Cardiac fibroblast (primary cell): ENCODE data around the gene CZIB.
"Not testable (repeated sequence)": the region's sequence is repeated elsewhere in the genome, so short reads cannot be mapped to it uniquely, and the experiment has no call there.

ENCODE experiments used
- DNase-seq, 2 donors: peaks; one replicate each; pipeline versions ENCODE4 v3.0.0 to v3.0.0-alpha.2; 2010; ENCODE audit warnings: low read depth in 2 of 2
- H3K4me3 ChIP-seq, 2 donors: replicated peaks in 1 of 2; 1 replicate in 1 of 2; 2 replicates in 1 of 2; pipeline ENCODE4 v1.5.1; 2011; ENCODE audit warnings: low read depth in 2 of 2, low read length in 2 of 2, mild to moderate bottlenecking in 2 of 2, moderate library complexity in 1 of 2
- CTCF ChIP-seq: IDR thresholded peaks from one replicate; pipeline ENCODE4 v1.5.1; 2011; ENCODE audit warnings: low read depth, mild to moderate bottlenecking, low read length, inconsistent platforms

CZIB gene

DNA sequence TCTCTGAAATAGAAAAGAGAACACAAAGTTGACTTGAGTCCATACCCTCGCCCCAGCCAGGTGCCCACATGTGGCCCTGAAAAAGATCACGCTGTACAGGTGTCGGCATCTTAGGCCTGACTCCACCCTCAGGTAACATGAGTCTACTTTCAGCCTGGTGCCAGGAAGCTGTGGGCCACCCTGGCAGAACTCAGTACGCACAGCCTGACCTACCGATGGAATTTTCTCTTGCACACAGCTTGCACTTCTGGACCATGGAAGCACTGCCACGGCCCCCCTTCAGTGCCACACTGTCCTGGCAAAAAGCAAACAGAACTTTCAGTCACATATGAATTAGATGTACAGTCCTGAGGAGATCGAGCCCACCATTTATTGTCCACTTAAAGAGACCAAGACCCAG, 2.2 kb downstream of the CZIB start:
- DNase-seq, result no peak

GRCh38 chr1:53214376-53214940, 6.0 kb downstream of the CZIB start:
- no peak for TF ChIP-seq CTCF
- no peak overlapping the region for H3K4me3 ChIP-seq
- no peak for DNase-seq

More for the DNA sequence above, 2.2 kb downstream of the CZIB start:
- TF ChIP-seq CTCF, result no peak
- H3K4me3 ChIP-seq, result no peak overlapping the region

GRCh38 chr1:53210954-53211353, 9.5 kb downstream of the CZIB start:
- H3K4me3 ChIP-seq, result no peak overlapping the region
- no peak for TF ChIP-seq CTCF
- DNase-seq, result no peak

DNA sequence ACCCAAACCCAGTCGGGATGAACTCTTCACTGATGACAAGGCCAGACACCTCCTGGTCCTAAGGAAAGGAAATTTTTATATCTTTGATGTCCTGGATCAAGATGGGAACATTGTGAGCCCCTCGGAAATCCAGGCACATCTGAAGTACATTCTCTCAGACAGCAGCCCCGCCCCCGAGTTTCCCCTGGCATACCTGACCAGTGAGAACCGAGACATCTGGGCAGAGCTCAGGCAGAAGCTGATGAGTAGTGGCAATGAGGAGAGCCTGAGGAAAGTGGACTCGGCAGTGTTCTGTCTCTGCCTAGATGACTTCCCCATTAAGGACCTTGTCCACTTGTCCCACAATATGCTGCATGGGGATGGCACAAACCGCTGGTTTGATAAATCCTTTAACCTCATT, 10.1 kb downstream of the CZIB start:
- no peak overlapping the region for H3K4me3 ChIP-seq
- no peak for DNase-seq
- no peak for TF ChIP-seq CTCF

DNA sequence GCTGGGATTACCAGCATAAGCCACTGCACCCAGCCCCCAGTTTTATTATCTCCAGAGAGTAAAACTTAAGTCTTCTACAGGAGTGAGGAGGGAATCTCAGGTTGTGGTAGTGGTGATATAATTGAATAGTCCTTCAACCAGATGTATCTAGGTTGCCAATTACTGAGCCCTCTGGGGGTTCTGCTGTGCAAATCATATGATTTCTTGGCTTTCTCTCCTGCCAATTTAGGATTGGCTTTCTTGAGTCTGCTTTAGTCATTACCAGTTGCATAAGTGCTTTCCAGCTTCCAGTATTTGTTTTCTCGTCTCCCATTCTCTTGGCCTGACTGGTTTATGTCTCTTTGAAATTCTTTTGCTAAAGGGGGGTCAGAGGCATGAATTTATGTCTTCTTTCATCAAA, 12.7 kb downstream of the CZIB start:
- no peak for TF ChIP-seq CTCF

GRCh38 chr1:53206735-53207379, 13.6 kb downstream of the CZIB start:
- no peak overlapping the region for H3K4me3 ChIP-seq
- DNase-seq, result no peak

More for the DNA sequence above, 12.7 kb downstream of the CZIB start:
- peak; percentile 55 to 72 for DNase-seq
- no peak overlapping the region for H3K4me3 ChIP-seq

DNA sequence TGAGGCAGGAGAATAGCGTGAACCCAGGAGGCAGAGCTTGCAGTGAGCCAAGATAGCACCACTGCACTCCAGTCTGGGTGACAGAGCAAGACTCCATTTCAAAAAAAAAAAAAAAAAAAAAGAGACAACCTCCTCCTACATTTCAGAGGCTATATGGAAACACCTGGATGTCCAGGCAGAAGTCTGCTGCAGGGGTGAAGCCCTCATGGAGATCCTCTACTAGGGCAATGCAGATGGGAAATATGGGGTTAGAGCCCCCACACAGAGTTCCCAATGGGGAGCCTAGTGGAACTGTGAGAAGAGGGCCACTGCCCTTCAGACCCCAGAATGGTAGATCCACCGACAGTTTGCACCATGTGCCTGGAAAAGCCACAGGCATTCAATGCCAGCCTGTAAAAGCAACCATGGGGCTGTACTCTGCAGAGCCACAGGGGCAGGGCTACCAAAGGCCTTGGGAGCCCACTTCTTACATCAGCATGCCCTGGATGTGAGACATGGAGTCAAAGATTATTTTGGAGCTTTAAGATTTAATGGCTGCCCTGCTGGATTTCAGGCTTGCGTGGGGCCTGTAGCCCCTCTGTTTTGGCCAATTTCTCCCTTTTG, 14.2 kb downstream of the CZIB start:
- not testable (repeated sequence) for DNase-seq, H3K4me3 ChIP-seq

More at GRCh38 chr1:53206735-53207379, 13.6 kb downstream of the CZIB start:
- no peak for TF ChIP-seq CTCF

GRCh38 chr1:53205496-53205895, 14.9 kb downstream of the CZIB start:
- not testable (repeated sequence) for H3K4me3 ChIP-seq, DNase-seq
